Hepatocyte (in vitro differentiated cells): ENCODE data around the gene UTP4. TPM values are rescaled to one million over a fixed set of nuclear protein-coding genes. Genes with fewer than 3 reads are reported as not detected.
"Not testable (repeated sequence)": the region's sequence is repeated elsewhere in the genome, so short reads cannot be mapped to it uniquely, and the experiment has no call there.

ENCODE experiments used
- DNase-seq: peaks from one replicate; pipeline ENCODE4 v3.0.0-alpha.2; 2016; ENCODE audit warnings: low spot score
- H2AFZ ChIP-seq: fragments of 200-600 bp; sonication (generic); 2 replicates; pipeline ENCODE4 v1.6.0; 2016; ENCODE audit warnings: antibody characterized with exemption, mild to moderate bottlenecking
- H3K27ac ChIP-seq: fragments of 200-600 bp; sonication (generic); 2 replicates; pipeline ENCODE4 v1.5.1; 2016; ENCODE audit warnings: mild to moderate bottlenecking
- H3K27me3 ChIP-seq: fragments of 200-600 bp; sonication (generic); 2 replicates; pipeline ENCODE4 v1.6.1; 2016
- H3K36me3 ChIP-seq: fragments of 200-600 bp; sonication (generic); replicated peaks from 2 replicates; pipeline ENCODE4 v1.5.1; 2016; ENCODE audit warnings: low read depth; ENCODE audit not compliant: insufficient read depth
- H3K4me1 ChIP-seq: fragments of 200-600 bp; sonication (generic); 2 replicates; pipeline ENCODE4 v1.5.1; 2016; ENCODE audit warnings: mild to moderate bottlenecking, moderate library complexity; ENCODE audit not compliant: insufficient read depth
- H3K4me2 ChIP-seq: fragments of 200-600 bp; sonication (generic); 2 replicates; pipeline ENCODE4 v1.6.0; 2016
- H3K4me3 ChIP-seq: fragments of 200-600 bp; sonication (generic); 2 replicates; pipeline ENCODE4 v1.5.1; 2016; ENCODE audit warnings: mild to moderate bottlenecking
- H3K79me2 ChIP-seq: fragments of 200-600 bp; sonication (generic); 2 replicates; pipeline ENCODE4 v1.6.0; 2017; ENCODE audit warnings: mild to moderate bottlenecking
- H3K9me2 ChIP-seq: fragments of 200-600 bp; sonication (generic); replicated peaks from 2 replicates; pipeline ENCODE4 v1.6.0; 2017; ENCODE audit warnings: mild to moderate bottlenecking; ENCODE audit not compliant: insufficient read depth
- H3K9me3 ChIP-seq: fragments of 200-600 bp; sonication (generic); 2 replicates; pipeline ENCODE4 v1.5.1; 2016; ENCODE audit warnings: low read depth, mild to moderate bottlenecking
- H4K20me1 ChIP-seq: fragments of 200-600 bp; sonication (generic); 2 replicates; pipeline ENCODE4 v1.6.0; 2016; ENCODE audit warnings: mild to moderate bottlenecking; ENCODE audit not compliant: insufficient read depth, poor library complexity, severe bottlenecking
- CTCF ChIP-seq: fragments of 200-600 bp; sonication (generic); IDR thresholded peaks from 2 replicates; pipeline ENCODE4 v1.5.1; 2016; ENCODE audit warnings: antibody characterized with exemption, mild to moderate bottlenecking; ENCODE audit not compliant: poor library complexity
- EZH2 ChIP-seq: fragments of 200-600 bp; sonication (generic); IDR thresholded peaks from 2 replicates; pipeline ENCODE4 v1.6.1; 2016; ENCODE audit warnings: antibody characterized with exemption, mild to moderate bottlenecking, borderline replicate concordance
- EZH2phosphoT487 ChIP-seq: fragments of 200-600 bp; sonication (generic); IDR thresholded peaks from one replicate; pipeline ENCODE4 v1.6.1; 2018; ENCODE audit warnings: antibody characterized with exemption, mild to moderate bottlenecking, low read depth, moderate library complexity; ENCODE audit not compliant: unreplicated experiment, severe bottlenecking
- WGBS: methylation state at CpG from one replicate; pipeline ENCODE4 v1.1.6; 2016; ENCODE audit warnings: low lambda C conversion rate; ENCODE audit errors: missing lambda C conversion rate; 5-methylcytosine and 5-hydroxymethylcytosine counted together
- polyA plus RNA-seq: library from polyadenylated mRNA; unstranded; fragments of >200 nt; fragmentation: Nextera tagmentation; extraction: Ambion mirVana; gene quantifications from 2 replicates; pipeline ENCODE4 v1.2.1, GENCODE V29; 2016
- total RNA-seq: library from RNA; depleted of rRNA; stranded (reverse); fragments of >200 nt; gene quantifications from 2 replicates; pipeline ENCODE4 v1.2.3, GENCODE V29; 2014

The UTP4 gene
- total and polyA plus RNA-seq, 2 experiments from 2014 or later, result 12.7 to 41.4 TPM

- Histone ChIP-seq H3K9me2 (no peaks in the 10 kb centered on the region), H3K4me2 (no peak overlapping the region), H3K36me3 (no peaks in the 10 kb centered on the region), H3K27ac (no peak overlapping the region), H3K9me3 (no peaks in the 10 kb centered on the region), H4K20me1 (no peaks in the 10 kb centered on the region), H2AFZ (no peak overlapping the region), H3K4me3 (no peak overlapping the region), H3K27me3 (no peaks in the 10 kb centered on the region), H3K79me2 (peaks cover 32% of the 10 kb centered on the region), H3K4me1 (no peaks in the 10 kb centered on the region)
- TF ChIP-seq EZH2 (no peak), CTCF (no peak), EZH2phosphoT487 (no peak)
- no peak for DNase-seq
- WGBS, result 94% methylated on average over 5 of the region's 5 CpGs
Measured at GRCh38 chr16:69141014-69141413, 8.6 kb downstream of the UTP4 start.

DNA sequence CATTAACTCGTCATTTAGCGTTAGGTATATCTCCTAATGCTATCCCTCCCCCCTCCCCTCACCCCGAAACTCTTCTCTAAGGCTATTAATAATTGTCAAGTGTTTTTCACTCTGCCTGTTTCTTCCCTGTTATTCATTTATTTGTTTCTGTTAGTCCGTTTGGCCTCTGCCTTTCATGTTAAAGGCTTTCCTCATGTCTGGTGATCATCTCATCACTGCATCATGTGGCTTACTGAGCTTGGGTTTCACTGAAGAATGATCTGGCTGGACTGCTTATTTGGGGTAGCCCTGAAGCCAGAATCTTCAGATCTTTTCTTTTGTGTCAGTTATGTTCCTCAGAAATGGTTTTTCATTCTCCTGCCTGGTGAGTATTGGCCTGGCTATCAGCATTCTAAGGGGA is 9.5 kb downstream of the UTP4 start:
- 94% methylated on average over 4 of the region's 4 CpGs for WGBS
- Histone ChIP-seq H3K4me1 (no peaks in the 10 kb centered on the region), H3K27me3 (no peaks in the 10 kb centered on the region), H3K9me3 (no peaks in the 10 kb centered on the region), H3K27ac (no peak overlapping the region), H4K20me1 (no peaks in the 10 kb centered on the region), H3K9me2 (no peaks in the 10 kb centered on the region), H3K4me2 (no peak overlapping the region), H2AFZ (no peak overlapping the region), H3K36me3 (no peaks in the 10 kb centered on the region), H3K4me3 (no peak overlapping the region), H3K79me2 (peaks cover 22% of the 10 kb centered on the region)
- TF ChIP-seq CTCF (no peak), EZH2phosphoT487 (no peak), EZH2 (no peak)
- DNase-seq, result no peak

DNA sequence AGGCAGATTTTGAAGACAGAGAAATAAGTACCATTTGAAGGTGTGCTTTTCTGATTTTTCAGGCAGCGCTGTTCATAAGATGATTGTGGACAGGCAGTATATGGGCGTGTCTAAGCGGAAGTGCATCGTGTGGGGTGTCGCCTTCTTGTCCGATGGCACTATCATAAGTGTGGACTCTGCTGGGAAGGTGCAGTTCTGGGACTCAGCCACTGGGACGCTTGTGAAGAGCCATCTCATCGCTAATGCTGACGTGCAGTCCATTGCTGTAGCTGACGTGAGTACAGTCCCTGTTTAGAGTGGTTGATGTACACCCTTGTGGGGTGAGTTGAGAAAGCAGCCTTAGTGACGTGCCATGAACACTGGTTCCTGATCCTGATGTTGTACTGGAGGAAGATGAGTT is 10.7 kb downstream of the UTP4 start:
- Histone ChIP-seq H3K27me3 (no peaks in the 10 kb centered on the region), H3K9me2 (no peaks in the 10 kb centered on the region), H4K20me1 (no peaks in the 10 kb centered on the region), H3K4me1 (no peaks in the 10 kb centered on the region), H3K9me3 (no peaks in the 10 kb centered on the region), H3K4me2 (no peak overlapping the region), H3K79me2 (peaks cover 11% of the 10 kb centered on the region), H3K36me3 (no peaks in the 10 kb centered on the region), H3K4me3 (no peak overlapping the region), H3K27ac (no peak overlapping the region), H2AFZ (no peak overlapping the region)
- TF ChIP-seq EZH2 (no peak), CTCF (no peak), EZH2phosphoT487 (no peak)
- DNase-seq, result peak; percentile 11
- 95% methylated on average over 11 of the region's 11 CpGs for WGBS

GRCh38 chr16:69145658-69146057 is 13.2 kb downstream of the UTP4 start:
- Histone ChIP-seq H3K4me3 (no peak overlapping the region), H2AFZ (no peak overlapping the region), H4K20me1 (no peaks in the 10 kb centered on the region), H3K9me3 (no peaks in the 10 kb centered on the region), H3K4me2 (no peak overlapping the region), H3K27me3 (no peaks in the 10 kb centered on the region), H3K36me3 (no peaks in the 10 kb centered on the region), H3K27ac (peak overlapping the region; percentile 47), H3K9me2 (no peaks in the 10 kb centered on the region), H3K4me1 (no peaks in the 10 kb centered on the region), H3K79me2 (peaks cover 3% of the 10 kb centered on the region)
- DNase-seq, result peak; percentile 30
- 67% methylated on average over 4 of the region's 4 CpGs for WGBS
- no peak for TF ChIP-seq EZH2
- TF ChIP-seq EZH2phosphoT487, result no peak
- no peak for TF ChIP-seq CTCF

- H4K20me1 ChIP-seq, H3K9me2 ChIP-seq, H3K4me2 ChIP-seq, H3K36me3 ChIP-seq, H3K9me3 ChIP-seq, H2AFZ ChIP-seq, H3K79me2 ChIP-seq, DNase-seq, H3K27me3 ChIP-seq, H3K4me3 ChIP-seq, H3K27ac ChIP-seq, H3K4me1 ChIP-seq: not testable (repeated sequence)
- 95% methylated on average over 9 of the region's 9 CpGs for WGBS
Measured at GRCh38 chr16:69149621-69150020, 17.2 kb downstream of the UTP4 start.
